Neural crest cell (in vitro differentiated cells): ENCODE results near the gene ATL3. TPM values are rescaled to one million over a fixed set of nuclear protein-coding genes. Genes with fewer than 3 reads are reported as not detected.

Experiments used
- DNase-seq: peaks from one replicate; pipeline ENCODE4 v3.0.0; 2021; ENCODE audit warnings: low read depth, mixed read lengths, low spot score
- H3K27ac Mint-ChIP-seq: one replicate; pipeline ENCODE4 v1.8.0; 2021; ENCODE audit warnings: mild to moderate bottlenecking, mixed read lengths; ENCODE audit not compliant: unreplicated experiment
- H3K27me3 Mint-ChIP-seq: 2 replicates; pipeline ENCODE4 v1.8.0; 2021; ENCODE audit warnings: low read depth, mild to moderate bottlenecking, mixed read lengths
- H3K36me3 Mint-ChIP-seq: 2 replicates; pipeline ENCODE4 v1.8.0; 2021; ENCODE audit warnings: low read depth, mild to moderate bottlenecking, mixed read lengths
- H3K4me1 Mint-ChIP-seq: 2 replicates; pipeline ENCODE4 v1.8.0; 2021; ENCODE audit warnings: mixed read lengths
- H3K4me3 Mint-ChIP-seq: one replicate; pipeline ENCODE4 v1.8.0; 2021; ENCODE audit warnings: mild to moderate bottlenecking, mixed read lengths
- H3K9me3 Mint-ChIP-seq: 2 replicates; pipeline ENCODE4 v1.8.0; 2021; ENCODE audit warnings: mixed read lengths
- CTCF ChIP-seq: fragments of 200-600 bp; sonication (generic); conservative IDR thresholded peaks from 2 replicates; pipeline ENCODE4 v1.5.0; 2021; ENCODE audit warnings: antibody characterized with exemption, mild to moderate bottlenecking
- total RNA-seq: library from RNA; stranded (reverse); gene quantifications from 2 replicates; pipeline ENCODE4 v1.2.1, GENCODE V29; 2021

The ATL3 gene
- total RNA-seq, 1 donor from 2014 or later = 13.2 TPM

- no peak for TF ChIP-seq CTCF
- Mint-ChIP-seq H3K36me3 (no peaks in the 10 kb centered on the region), H3K27ac (peak overlapping the region; percentile 39), H3K4me1 (peaks cover 35% of the 10 kb centered on the region), H3K4me3 (peak overlapping the region; percentile 96), H3K27me3 (peaks cover 2% of the 10 kb centered on the region), H3K9me3 (no peaks in the 10 kb centered on the region)
- DNase-seq = peak; percentile 2
Measured at GRCh38 chr11:63680834-63681320, 9.7 kb upstream of the ATL3 start.

GRCh38 chr11:63673579-63673978, 2.4 kb upstream of the ATL3 start:
- H3K4me3 Mint-ChIP-seq = no peak overlapping the region
- H3K4me1 Mint-ChIP-seq = peaks cover 6% of the 10 kb centered on the region

GRCh38 chr11:63672936-63673539, 1.9 kb upstream of the ATL3 start:
- H3K4me1 Mint-ChIP-seq = peaks cover 6% of the 10 kb centered on the region
- TF ChIP-seq CTCF = no peak
- peak overlapping the region; percentile 52 for H3K4me3 Mint-ChIP-seq
- H3K27me3 Mint-ChIP-seq = peaks cover 4% of the 10 kb centered on the region
- no peak for DNase-seq
- no peak overlapping the region for H3K27ac Mint-ChIP-seq
- no peaks in the 10 kb centered on the region for H3K36me3 Mint-ChIP-seq
- H3K9me3 Mint-ChIP-seq = no peaks in the 10 kb centered on the region

More at GRCh38 chr11:63673579-63673978, 2.4 kb upstream of the ATL3 start:
- Mint-ChIP-seq H3K36me3 (no peaks in the 10 kb centered on the region), H3K27ac (no peak overlapping the region), H3K27me3 (peaks cover 4% of the 10 kb centered on the region), H3K9me3 (no peaks in the 10 kb centered on the region)
- DNase-seq = no peak
- TF ChIP-seq CTCF = no peak

- Mint-ChIP-seq H3K9me3 (no peaks in the 10 kb centered on the region), H3K4me1 (peaks cover 9% of the 10 kb centered on the region), H3K36me3 (no peaks in the 10 kb centered on the region), H3K27me3 (peaks cover 4% of the 10 kb centered on the region), H3K27ac (no peak overlapping the region), H3K4me3 (peak overlapping the region; percentile 52)
- no peak for TF ChIP-seq CTCF
- DNase-seq = no peak
Measured at GRCh38 chr11:63672156-63672463, 934 bp upstream of the ATL3 start.

- Mint-ChIP-seq H3K4me3 (peak overlapping the region; percentile 79), H3K27ac (no peak overlapping the region), H3K9me3 (no peaks in the 10 kb centered on the region), H3K27me3 (peaks cover 4% of the 10 kb centered on the region), H3K4me1 (peaks cover 9% of the 10 kb centered on the region), H3K36me3 (no peaks in the 10 kb centered on the region)
- TF ChIP-seq CTCF = no peak
- DNase-seq = no peak
Measured at GRCh38 chr11:63670433-63671321, 499 bp downstream of the ATL3 start.
